Panc1 (cell line): ENCODE measurements around the gene LRRC61.

ENCODE experiments used
- CTCF ChIP-seq: fragments of 450-650 bp; IDR thresholded peaks from 2 replicates; pipeline ENCODE4 v1.5.1; 2017; ENCODE audit warnings: mild to moderate bottlenecking
- POLR2AphosphoS5 ChIP-seq: IDR thresholded peaks from 2 replicates; pipeline ENCODE4 v1.6.1; 2012; ENCODE audit warnings: mild to moderate bottlenecking, low read depth, low read length, moderate library complexity
- SIN3A ChIP-seq: IDR thresholded peaks from 2 replicates; pipeline ENCODE4 v1.6.1; 2012; ENCODE audit warnings: low read depth, mild to moderate bottlenecking, low read length, moderate library complexity, borderline replicate concordance; ENCODE audit not compliant: insufficient read depth
- TF ChIP-seq, protein P1 (sequence below), 2 experiments: IDR thresholded peaks; 2 replicates each; pipeline ENCODE4 v1.6.1; 2011 to 2012; ENCODE audit warnings: low read depth in 2 of 2, control low read depth in 1 of 2, low read length in 1 of 2, mild to moderate bottlenecking in 1 of 2, moderate library complexity in 1 of 2; ENCODE audit not compliant: insufficient read depth in 1 of 2

DNA sequence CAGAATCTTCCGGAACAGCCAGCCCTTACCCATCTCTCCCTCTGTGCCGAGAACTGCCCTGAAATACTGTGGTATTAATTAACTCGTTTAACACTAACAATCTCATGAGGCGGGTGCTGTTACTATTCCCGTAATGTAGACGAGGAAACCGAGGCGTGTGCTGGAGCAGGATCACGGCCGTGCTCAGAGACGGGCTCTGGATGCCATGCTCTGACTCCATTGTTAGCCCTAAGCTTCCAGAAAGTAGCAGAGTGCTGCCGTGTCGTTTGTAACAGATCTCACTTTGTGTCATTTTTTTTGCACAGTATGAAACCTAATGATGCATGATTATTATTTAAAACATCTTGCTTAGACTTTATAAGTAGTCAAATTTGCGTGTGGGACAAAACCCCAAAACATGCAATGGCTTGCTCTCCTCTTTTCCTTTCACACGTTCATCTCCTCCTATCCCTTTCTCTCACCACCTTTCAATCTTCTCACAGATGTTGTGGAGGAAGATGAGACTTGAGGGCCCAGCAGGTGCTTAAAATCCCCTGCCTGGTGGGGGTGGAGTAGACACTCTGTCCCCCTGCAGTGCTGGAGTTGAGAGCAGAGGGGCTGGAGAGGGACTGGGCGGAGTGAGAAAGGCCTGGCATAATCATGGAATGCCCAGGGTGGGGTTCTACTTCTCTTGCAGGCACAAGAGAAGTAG is 672 bp downstream of the LRRC61 start:
- TF ChIP-seq CTCF, result no peak
- no peak for TF ChIP-seq POLR2AphosphoS5
- no peak for TF ChIP-seq SIN3A
- TF ChIP-seq, protein P1, sequence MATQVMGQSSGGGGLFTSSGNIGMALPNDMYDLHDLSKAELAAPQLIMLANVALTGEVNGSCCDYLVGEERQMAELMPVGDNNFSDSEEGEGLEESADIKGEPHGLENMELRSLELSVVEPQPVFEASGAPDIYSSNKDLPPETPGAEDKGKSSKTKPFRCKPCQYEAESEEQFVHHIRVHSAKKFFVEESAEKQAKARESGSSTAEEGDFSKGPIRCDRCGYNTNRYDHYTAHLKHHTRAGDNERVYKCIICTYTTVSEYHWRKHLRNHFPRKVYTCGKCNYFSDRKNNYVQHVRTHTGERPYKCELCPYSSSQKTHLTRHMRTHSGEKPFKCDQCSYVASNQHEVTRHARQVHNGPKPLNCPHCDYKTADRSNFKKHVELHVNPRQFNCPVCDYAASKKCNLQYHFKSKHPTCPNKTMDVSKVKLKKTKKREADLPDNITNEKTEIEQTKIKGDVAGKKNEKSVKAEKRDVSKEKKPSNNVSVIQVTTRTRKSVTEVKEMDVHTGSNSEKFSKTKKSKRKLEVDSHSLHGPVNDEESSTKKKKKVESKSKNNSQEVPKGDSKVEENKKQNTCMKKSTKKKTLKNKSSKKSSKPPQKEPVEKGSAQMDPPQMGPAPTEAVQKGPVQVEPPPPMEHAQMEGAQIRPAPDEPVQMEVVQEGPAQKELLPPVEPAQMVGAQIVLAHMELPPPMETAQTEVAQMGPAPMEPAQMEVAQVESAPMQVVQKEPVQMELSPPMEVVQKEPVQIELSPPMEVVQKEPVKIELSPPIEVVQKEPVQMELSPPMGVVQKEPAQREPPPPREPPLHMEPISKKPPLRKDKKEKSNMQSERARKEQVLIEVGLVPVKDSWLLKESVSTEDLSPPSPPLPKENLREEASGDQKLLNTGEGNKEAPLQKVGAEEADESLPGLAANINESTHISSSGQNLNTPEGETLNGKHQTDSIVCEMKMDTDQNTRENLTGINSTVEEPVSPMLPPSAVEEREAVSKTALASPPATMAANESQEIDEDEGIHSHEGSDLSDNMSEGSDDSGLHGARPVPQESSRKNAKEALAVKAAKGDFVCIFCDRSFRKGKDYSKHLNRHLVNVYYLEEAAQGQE (IDR thresholded peaks at IDR 0.05; ENCODE audit: insufficient read depth in 1 of 2, low read depth in 2 of 2, low read length in 1 of 2), result no peak
